Activated naive CD8-positive, alpha-beta T cell treated with anti-CD3 and anti-CD28 coated beads, Interleukin-2, amount 50 U/mL, for 24 hours (primary cell): Measurements from ENCODE around the gene TBC1D7.

Source experiments
- ATAC-seq: fragments of 150-1000 bp; cut with Tn5 transposase; one replicate; pipeline ENCODE4 v1.10.0; 2021
- DNase-seq: peaks from one replicate; pipeline ENCODE4 v3.0.0; 2021
- H3K27ac Mint-ChIP-seq: one replicate; pipeline ENCODE4 v1.8.0; 2021; ENCODE audit warnings: mild to moderate bottlenecking, mixed read lengths
- H3K27me3 Mint-ChIP-seq: one replicate; pipeline ENCODE4 v1.8.0; 2021; ENCODE audit warnings: mixed read lengths
- H3K36me3 Mint-ChIP-seq: one replicate; pipeline ENCODE4 v1.8.0; 2021; ENCODE audit warnings: low read depth, mixed read lengths
- H3K4me1 Mint-ChIP-seq: one replicate; pipeline ENCODE4 v1.8.0; 2021; ENCODE audit warnings: mixed read lengths
- H3K4me3 Mint-ChIP-seq: one replicate; pipeline ENCODE4 v1.8.0; 2021; ENCODE audit warnings: mild to moderate bottlenecking, moderate library complexity, mixed read lengths
- H3K9me3 Mint-ChIP-seq: one replicate; pipeline ENCODE4 v1.8.0; 2021; ENCODE audit warnings: mixed read lengths

The TBC1D7 gene

GRCh38 chr6:13314806-13315205 lies 13.5 kb downstream of the TBC1D7 start:
- Mint-ChIP-seq H3K27me3 (no peaks in the 10 kb centered on the region), H3K4me3 (no peak overlapping the region), H3K36me3 (peaks cover 48% of the 10 kb centered on the region), H3K9me3 (no peaks in the 10 kb centered on the region), H3K27ac (no peak overlapping the region), H3K4me1 (no peaks in the 10 kb centered on the region)
- DNase-seq (no peak), ATAC-seq (no peak)

GRCh38 chr6:13311155-13311554 lies 17.2 kb downstream of the TBC1D7 start:
- ATAC-seq (no peak), DNase-seq (no peak)
- Mint-ChIP-seq H3K27ac (no peak overlapping the region), H3K9me3 (no peaks in the 10 kb centered on the region), H3K36me3 (peaks cover 37% of the 10 kb centered on the region), H3K27me3 (no peaks in the 10 kb centered on the region), H3K4me1 (peaks cover 5% of the 10 kb centered on the region), H3K4me3 (no peak overlapping the region)

GRCh38 chr6:13308332-13308731 lies 20.0 kb downstream of the TBC1D7 start:
- DNase-seq: no peak
- peaks cover 23% of the 10 kb centered on the region for H3K4me1 Mint-ChIP-seq
- peaks cover 28% of the 10 kb centered on the region for H3K36me3 Mint-ChIP-seq
- no peaks in the 10 kb centered on the region for H3K27me3 Mint-ChIP-seq
- no peak for ATAC-seq
- no peak overlapping the region for H3K4me3 Mint-ChIP-seq
- H3K9me3 Mint-ChIP-seq: no peaks in the 10 kb centered on the region
- H3K27ac Mint-ChIP-seq: no peak overlapping the region

GRCh38 chr6:13307508-13307995 lies 20.8 kb downstream of the TBC1D7 start:
- Mint-ChIP-seq H3K27ac (no peak overlapping the region), H3K4me1 (peaks cover 31% of the 10 kb centered on the region), H3K9me3 (no peaks in the 10 kb centered on the region), H3K36me3 (peaks cover 35% of the 10 kb centered on the region), H3K27me3 (no peaks in the 10 kb centered on the region), H3K4me3 (no peak overlapping the region)
- ATAC-seq (no peak), DNase-seq (no peak)

GRCh38 chr6:13305791-13306190 lies 22.5 kb downstream of the TBC1D7 start:
- no peak overlapping the region for H3K4me3 Mint-ChIP-seq
- H3K27me3 Mint-ChIP-seq: no peaks in the 10 kb centered on the region
- peaks cover 40% of the 10 kb centered on the region for H3K36me3 Mint-ChIP-seq
- no peak overlapping the region for H3K27ac Mint-ChIP-seq
- peaks cover 37% of the 10 kb centered on the region for H3K4me1 Mint-ChIP-seq
- ATAC-seq (no peak), DNase-seq (no peak)
- no peaks in the 10 kb centered on the region for H3K9me3 Mint-ChIP-seq

GRCh38 chr6:13305288-13305687 lies 23.0 kb downstream of the TBC1D7 start:
- Mint-ChIP-seq H3K27me3 (no peaks in the 10 kb centered on the region), H3K27ac (no peak overlapping the region), H3K4me1 (peaks cover 37% of the 10 kb centered on the region), H3K9me3 (no peaks in the 10 kb centered on the region), H3K36me3 (peaks cover 40% of the 10 kb centered on the region), H3K4me3 (no peak overlapping the region)
- ATAC-seq (no peak), DNase-seq (no peak)

- DNase-seq: no peak
- H3K36me3 Mint-ChIP-seq: peaks cover 40% of the 10 kb centered on the region
Measured at GRCh38 chr6:13304580-13305260, 23.6 kb downstream of the TBC1D7 start.

GRCh38 chr6:13304101-13304500 lies 24.2 kb downstream of the TBC1D7 start:
- no peak for ATAC-seq
- peaks cover 37% of the 10 kb centered on the region for H3K4me1 Mint-ChIP-seq
- H3K4me3 Mint-ChIP-seq: no peak overlapping the region
- H3K27ac Mint-ChIP-seq: peak overlapping the region; percentile 59
- H3K36me3 Mint-ChIP-seq: peaks cover 40% of the 10 kb centered on the region
- H3K9me3 Mint-ChIP-seq: no peaks in the 10 kb centered on the region
- no peak for DNase-seq
- no peaks in the 10 kb centered on the region for H3K27me3 Mint-ChIP-seq

More at GRCh38 chr6:13304580-13305260, 23.6 kb downstream of the TBC1D7 start:
- Mint-ChIP-seq H3K9me3 (no peaks in the 10 kb centered on the region), H3K4me1 (peaks cover 37% of the 10 kb centered on the region), H3K27me3 (no peaks in the 10 kb centered on the region), H3K27ac (peak overlapping the region; percentile 59), H3K4me3 (no peak overlapping the region)
- ATAC-seq: no peak

GRCh38 chr6:13303668-13304017 lies 24.7 kb downstream of the TBC1D7 start:
- Mint-ChIP-seq H3K27ac (peak overlapping the region; percentile 84), H3K27me3 (no peaks in the 10 kb centered on the region), H3K9me3 (no peaks in the 10 kb centered on the region), H3K36me3 (peaks cover 40% of the 10 kb centered on the region), H3K4me1 (peaks cover 37% of the 10 kb centered on the region), H3K4me3 (no peak overlapping the region)
- DNase-seq (peak; percentile 38), ATAC-seq (no peak)

GRCh38 chr6:13302751-13303667 lies 25.3 kb downstream of the TBC1D7 start:
- Mint-ChIP-seq H3K27me3 (no peaks in the 10 kb centered on the region), H3K27ac (peak overlapping the region; percentile 84), H3K4me3 (peak overlapping the region; percentile 41), H3K4me1 (peaks cover 37% of the 10 kb centered on the region), H3K36me3 (peaks cover 43% of the 10 kb centered on the region), H3K9me3 (no peaks in the 10 kb centered on the region)
- DNase-seq (peak; percentile 57), ATAC-seq (peak; percentile 96)

GRCh38 chr6:13302291-13302690 lies 26.0 kb downstream of the TBC1D7 start:
- peak overlapping the region; percentile 41 for H3K4me3 Mint-ChIP-seq
- peaks cover 35% of the 10 kb centered on the region for H3K4me1 Mint-ChIP-seq
- H3K27me3 Mint-ChIP-seq: no peaks in the 10 kb centered on the region
- DNase-seq (no peak), ATAC-seq (no peak)
- H3K36me3 Mint-ChIP-seq: peaks cover 45% of the 10 kb centered on the region
- no peaks in the 10 kb centered on the region for H3K9me3 Mint-ChIP-seq
- H3K27ac Mint-ChIP-seq: peak overlapping the region; percentile 84

GRCh38 chr6:13300643-13301590 lies 27.4 kb downstream of the TBC1D7 start:
- Mint-ChIP-seq H3K27me3 (no peaks in the 10 kb centered on the region), H3K4me1 (peaks cover 34% of the 10 kb centered on the region), H3K9me3 (no peaks in the 10 kb centered on the region), H3K4me3 (no peak overlapping the region), H3K36me3 (peaks cover 34% of the 10 kb centered on the region), H3K27ac (no peak overlapping the region)
- DNase-seq (no peak), ATAC-seq (no peak)

- Mint-ChIP-seq H3K36me3 (peaks cover 37% of the 10 kb centered on the region), H3K27me3 (no peaks in the 10 kb centered on the region)
Measured at GRCh38 chr6:13299918-13300317, 28.4 kb downstream of the TBC1D7 start.

GRCh38 chr6:13299403-13299821 lies 28.9 kb downstream of the TBC1D7 start:
- H3K36me3 Mint-ChIP-seq: peaks cover 41% of the 10 kb centered on the region
- no peaks in the 10 kb centered on the region for H3K9me3 Mint-ChIP-seq

More at GRCh38 chr6:13299918-13300317, 28.4 kb downstream of the TBC1D7 start:
- Mint-ChIP-seq H3K9me3 (no peaks in the 10 kb centered on the region), H3K4me1 (peaks cover 32% of the 10 kb centered on the region), H3K27ac (no peak overlapping the region), H3K4me3 (no peak overlapping the region)
- ATAC-seq: no peak
- no peak for DNase-seq

More at GRCh38 chr6:13299403-13299821, 28.9 kb downstream of the TBC1D7 start:
- H3K27ac Mint-ChIP-seq: no peak overlapping the region
- peaks cover 27% of the 10 kb centered on the region for H3K4me1 Mint-ChIP-seq
- no peak for ATAC-seq
- no peaks in the 10 kb centered on the region for H3K27me3 Mint-ChIP-seq
- H3K4me3 Mint-ChIP-seq: no peak overlapping the region
- DNase-seq: no peak
